HG03558 (cell line): ENCODE measurements around the gene ZNF221.
"Not testable (repeated sequence)": the region's sequence is repeated elsewhere in the genome, so short reads cannot be mapped to it uniquely, and the experiment has no call there.

Source experiments
- ATAC-seq: cut with Tn5 transposase; IDR thresholded peaks from one replicate; pipeline ENCODE4 v1.9.1; 2021; ENCODE audit warnings: moderate number of reproducible peaks; ENCODE audit not compliant: unreplicated experiment; ENCODE audit errors: extremely low read depth

ZNF221 gene

GRCh38 chr19:43950834-43951645 lies at the start of gene ZNF221:
Gene ZNF221, plus strand, starts transcription at chr19:43951228. Its CDS starts 11,499 bp downstream, at chr19:43962727.
- ATAC-seq, result no peak

DNA sequence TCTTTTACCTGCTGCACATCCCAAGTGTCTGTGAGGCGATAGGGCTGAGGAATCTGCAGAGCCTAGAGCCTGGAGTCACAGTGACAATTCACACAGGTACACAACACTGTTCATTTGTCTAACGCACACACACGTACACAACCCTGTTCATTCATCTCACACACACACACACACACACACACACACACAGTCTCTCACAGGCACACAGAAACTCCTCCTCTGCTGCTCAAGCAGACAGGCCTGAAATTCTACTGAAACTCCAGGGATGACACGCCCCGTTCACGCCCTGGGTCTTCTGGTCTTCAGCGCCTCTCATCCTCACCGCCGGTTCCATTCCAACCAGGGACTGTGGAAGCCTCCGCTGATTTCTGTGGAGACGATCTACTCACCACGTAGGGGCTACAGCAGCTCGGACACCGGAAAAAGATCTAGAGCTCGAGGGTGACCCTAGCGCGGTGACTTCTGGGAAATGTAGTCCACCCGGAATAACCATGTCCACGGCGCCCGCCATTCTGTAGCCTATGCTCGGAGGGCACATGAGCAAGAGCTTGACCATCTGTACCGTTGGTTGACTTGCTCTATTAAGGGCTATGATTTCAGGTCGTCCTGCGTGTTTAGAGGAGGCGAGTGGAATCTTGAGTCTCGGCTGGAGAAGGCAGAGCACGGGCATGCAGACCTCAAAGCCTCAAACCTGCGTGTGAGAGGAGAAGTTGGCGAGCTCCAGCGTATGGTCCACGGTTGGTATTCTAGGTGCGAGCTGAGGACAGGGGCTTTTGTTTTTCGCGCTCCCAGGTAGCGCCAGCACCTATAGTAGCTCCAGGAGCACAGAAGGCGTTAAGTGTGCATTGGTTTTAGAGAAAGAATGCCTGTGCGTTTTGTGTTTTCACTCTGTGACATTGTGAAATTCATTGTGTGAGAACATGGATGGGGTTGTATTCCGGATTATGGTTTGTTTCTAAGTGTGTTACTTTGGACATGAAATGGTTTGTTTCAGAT lies 49.3 kb upstream of the ZNF221 start:
- ATAC-seq, result no peak

DNA sequence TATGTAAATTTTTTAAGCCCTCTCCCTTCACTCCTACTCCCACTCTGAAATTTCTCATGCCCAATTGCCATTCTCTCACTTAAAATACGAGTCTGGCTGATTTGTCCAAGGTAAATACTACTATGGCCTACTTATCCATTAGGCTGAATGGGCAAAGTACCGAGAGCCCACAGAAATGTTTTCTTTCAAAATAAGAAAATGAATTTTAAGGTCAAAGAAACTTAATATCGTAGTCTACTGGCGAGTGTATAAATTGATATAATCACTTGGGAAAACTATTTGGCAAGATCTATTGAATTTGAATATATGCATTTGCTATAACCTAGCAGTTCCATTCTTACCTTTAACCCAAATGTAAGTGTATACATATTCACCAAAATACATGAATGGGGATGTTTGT lies 48.6 kb upstream of the ZNF221 start:
- no peak for ATAC-seq

- no peak for ATAC-seq
Measured at GRCh38 chr19:43905897-43906296, 45.1 kb upstream of the ZNF221 start.

DNA sequence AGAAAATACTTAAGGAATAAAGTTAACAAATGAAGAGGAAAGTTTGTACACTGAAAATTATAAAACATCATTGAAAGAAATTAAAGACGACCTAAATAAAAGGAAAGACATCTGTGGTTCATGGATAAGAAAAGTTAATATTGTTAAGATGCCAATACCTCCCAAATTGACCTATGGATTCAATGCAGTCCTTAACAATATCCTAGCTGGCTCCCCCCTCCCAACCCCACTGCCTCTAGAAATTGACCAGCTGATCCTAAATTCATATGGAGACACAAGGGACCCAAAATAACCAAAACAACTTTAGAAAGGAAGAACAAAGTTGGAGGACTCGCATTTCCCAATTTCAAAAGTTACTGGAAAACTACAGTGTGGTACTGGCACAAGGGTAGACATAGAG lies 44.3 kb upstream of the ZNF221 start:
- no peak for ATAC-seq

- ATAC-seq, result no peak
Measured at GRCh38 chr19:43908659-43909058, 42.4 kb upstream of the ZNF221 start.

- no peak for ATAC-seq
Measured at GRCh38 chr19:43910884-43911283, 40.1 kb upstream of the ZNF221 start.

GRCh38 chr19:43913383-43913782 lies 37.6 kb upstream of the ZNF221 start:
- no peak for ATAC-seq

DNA sequence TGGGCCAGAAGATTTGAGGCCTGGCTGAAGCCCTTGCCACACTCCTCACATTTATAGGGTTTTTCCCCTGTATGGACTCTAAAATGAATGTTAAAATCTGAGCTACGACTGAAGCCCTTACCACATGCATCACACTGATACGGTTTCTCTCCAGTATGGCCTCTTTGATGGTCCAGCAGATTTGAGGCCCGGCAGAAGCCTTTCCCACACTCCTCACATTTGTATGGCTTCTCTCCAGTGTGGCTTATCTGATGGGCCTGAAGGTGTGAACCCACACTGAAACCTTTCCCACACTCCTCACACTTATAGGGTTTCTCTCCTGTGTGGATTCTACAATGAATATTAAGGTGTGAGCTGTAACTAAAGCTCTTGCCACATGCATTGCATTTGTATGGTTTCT lies 37.0 kb upstream of the ZNF221 start:
- no peak for ATAC-seq

- no peak for ATAC-seq
Measured at GRCh38 chr19:43923875-43924274, 27.2 kb upstream of the ZNF221 start.

DNA sequence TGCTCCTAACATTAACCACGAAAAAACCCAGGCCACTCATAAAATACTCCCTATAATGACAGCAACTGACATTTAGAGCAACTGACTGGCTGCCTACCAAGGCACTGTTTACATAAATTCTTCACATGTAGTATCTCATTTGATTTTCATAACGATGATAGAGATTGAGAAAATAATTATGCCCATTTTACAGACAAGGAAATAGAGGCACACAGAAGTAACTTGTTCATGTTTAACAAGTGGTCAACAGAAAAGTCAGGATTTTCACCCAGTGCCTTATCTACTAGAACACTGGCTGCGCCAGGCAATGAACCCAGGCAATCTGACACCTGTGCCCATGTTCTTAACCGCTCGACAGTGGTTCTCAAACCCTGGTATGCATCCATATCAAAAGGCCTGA lies 22.2 kb upstream of the ZNF221 start:
- ATAC-seq, result no peak

GRCh38 chr19:43934055-43934984 lies 16.7 kb upstream of the ZNF221 start:
- ATAC-seq, result peak; percentile 13

DNA sequence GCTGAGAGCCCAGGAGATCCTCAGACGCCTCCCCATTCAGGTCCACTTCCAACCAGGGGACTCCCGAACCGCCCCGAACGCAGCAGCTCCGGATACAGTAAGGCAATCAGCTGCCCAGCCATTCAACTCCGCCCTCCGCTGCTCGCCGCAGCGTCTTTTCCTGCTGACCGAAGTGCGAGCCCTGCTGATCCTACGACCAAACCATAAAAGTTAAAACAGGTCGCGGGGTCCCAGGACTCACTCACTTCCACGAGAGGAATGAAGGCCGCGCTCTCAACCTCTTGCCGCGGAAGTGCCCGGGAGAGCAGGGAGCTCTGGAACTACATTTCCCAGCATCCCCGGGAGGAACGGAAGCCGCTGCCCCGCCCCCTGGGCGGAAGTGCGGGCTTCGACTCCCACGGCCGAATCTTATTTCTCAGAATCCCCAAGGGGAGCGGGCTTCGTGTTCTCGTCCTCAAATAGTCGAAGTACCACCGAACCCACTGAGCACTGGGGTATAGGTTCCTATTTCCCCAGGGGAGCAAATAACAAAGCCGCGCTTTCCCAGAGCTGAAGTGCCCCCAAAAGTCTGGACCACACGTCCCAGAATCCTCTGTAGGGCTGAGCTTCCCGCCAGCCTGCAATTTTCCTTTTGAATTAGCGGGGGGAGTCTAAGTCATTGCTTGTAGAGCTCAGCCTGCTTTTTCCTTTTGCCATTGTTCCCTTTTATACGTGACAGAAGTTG lies 15.9 kb upstream of the ZNF221 start, which contains the start of gene ZNF45:
Gene ZNF45, minus strand, starts transcription at position 298 of the 724 bp plus-strand sequence. CDS start 13,097 bp downstream, outside the sequence.
- ATAC-seq, result peak; percentile 78

GRCh38 chr19:43936188-43936587 lies 14.8 kb upstream of the ZNF221 start:
- ATAC-seq, result no peak

GRCh38 chr19:43939557-43940260 lies 11.3 kb upstream of the ZNF221 start:
- ATAC-seq, result no peak

DNA sequence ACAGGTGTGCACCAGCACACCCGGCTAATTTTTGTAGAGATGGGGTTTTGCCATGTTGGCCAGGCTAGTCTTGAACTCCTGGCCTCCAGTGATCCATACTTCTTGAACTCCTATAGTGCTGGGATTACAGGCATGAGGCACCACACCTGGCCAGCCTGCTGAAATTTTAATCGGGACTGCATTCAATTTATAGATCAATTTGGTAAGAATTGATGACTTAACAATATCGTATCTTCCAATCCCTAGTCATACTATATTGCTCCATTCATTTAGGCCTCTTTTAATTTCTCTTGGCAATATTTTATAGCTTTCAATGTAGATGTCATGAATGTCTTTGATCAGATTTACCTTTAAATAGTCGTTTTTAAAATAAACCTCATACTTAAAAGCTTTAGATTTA lies 10.3 kb upstream of the ZNF221 start:
- ATAC-seq, result no peak

- ATAC-seq, result no peak
Measured at GRCh38 chr19:43941209-43941608, 9.8 kb upstream of the ZNF221 start.

DNA sequence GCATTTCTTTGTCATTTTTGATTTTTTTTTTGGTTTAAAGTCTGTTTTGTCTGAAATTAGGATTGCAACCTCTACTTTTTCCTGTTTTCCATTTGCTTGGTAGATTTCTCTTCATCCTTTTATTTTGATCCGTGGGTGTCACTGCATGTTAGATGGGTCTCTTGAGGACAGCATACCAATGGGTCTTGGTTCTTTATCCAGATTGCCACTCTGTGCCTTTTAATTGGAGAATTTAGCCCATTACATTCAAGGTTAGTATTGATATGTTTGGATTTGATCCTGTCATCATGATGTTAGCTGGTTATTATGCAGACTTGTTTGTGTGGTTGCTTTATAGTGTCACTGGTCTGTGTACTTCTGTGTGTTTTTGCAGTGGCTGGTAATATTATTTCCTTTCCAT lies 3.6 kb upstream of the ZNF221 start:
- not testable (repeated sequence) for ATAC-seq

DNA sequence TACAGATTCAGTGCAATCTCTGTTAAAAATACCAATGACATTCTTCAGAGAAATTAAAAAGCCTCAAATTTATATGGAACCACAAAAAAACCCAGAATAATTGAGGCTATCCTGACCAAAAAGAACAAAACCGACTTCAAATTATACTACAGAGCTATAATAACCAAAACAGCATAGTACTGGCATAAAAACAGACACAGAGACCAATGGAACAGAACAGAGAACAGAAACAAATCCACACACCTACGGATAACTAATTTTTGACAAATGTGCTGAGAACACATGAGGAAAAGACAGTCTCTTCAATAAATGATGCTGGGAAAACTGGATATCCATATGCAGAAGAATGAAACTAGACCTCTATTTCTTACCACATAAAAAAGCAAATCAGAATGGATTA lies 1.2 kb upstream of the ZNF221 start:
- not testable (repeated sequence) for ATAC-seq
